GM19193 (cell line): ENCODE data around the gene KCNH2.

Experiments
- POLR2A ChIP-seq: IDR thresholded peaks from 4 replicates; pipeline ENCODE4 v1.6.1; 2011; ENCODE audit not compliant: insufficient read depth, insufficient read length; ENCODE audit errors: extremely low read depth

The KCNH2 gene

DNA sequence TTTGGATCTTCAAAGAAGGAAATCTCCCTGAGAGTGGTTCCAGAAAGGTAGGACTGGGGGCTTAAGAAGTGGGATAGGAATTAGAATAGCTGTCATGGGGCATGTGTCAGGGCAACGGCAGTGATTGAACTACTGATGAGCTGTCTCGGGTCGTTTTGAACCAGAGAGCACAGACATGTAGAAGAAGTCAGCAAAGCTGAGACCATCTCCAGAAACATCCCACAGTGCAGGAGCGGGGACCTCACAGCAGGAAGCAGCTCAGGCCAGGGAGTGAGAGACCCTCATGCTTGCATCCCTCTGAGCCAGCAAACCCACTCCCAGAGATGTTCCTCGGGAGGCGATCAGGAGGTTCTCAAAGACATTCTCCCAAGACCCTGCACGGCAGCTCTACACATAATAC, 65.7 kb downstream of the KCNH2 start:
- no peak for TF ChIP-seq POLR2A

DNA sequence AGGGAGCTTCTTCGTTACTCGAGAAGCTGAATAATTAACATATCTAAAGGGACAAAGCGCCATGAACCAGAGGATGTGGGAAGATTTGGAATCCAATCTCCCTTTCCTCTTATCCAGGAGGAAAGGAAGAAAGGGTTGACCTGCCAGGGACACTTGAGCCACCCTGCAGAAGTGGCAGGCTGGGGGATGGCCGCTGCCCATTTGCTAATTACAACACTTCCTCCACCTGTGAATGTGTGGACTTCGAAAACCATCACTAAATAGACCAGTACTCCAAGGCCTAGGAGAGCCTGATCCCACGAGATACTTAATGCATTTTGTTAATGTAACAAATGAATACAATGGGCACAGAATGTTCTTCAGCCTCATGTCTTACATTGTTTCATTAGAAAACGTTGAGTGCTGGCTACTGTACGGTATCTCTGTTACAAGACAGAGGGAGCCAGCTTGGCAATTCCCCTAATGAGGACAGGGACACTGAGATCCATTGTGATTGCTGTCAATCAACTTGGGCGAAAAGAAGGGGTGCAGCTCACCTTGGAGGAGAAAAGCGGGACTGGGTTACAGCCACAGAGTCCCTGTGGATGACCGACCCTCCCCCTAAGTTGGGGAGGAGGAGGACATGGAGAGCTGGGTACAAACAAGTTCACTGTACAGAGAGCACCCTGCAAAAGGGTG, 66.4 kb downstream of the KCNH2 start:
- no peak for TF ChIP-seq POLR2A

DNA sequence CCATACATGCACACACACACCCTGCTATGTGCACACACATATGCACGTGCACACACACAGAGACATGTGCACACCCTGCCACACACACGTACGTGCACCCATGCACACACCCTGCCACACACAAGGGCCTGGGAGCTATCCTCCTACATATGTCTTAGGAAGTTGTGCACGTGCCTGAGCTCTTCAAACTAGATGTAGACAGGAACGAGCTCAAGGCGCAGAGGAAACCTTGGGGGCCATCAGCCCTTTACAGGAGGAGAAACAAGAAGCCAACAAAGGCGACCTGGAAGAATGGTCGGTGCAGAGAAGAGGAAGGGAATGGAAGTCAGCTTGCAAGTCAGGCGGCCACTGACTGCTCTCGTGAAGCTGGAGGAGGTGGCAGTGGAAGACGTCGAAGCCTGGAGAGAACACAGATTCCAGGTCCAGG, 67.1 kb downstream of the KCNH2 start:
- no peak for TF ChIP-seq POLR2A

DNA sequence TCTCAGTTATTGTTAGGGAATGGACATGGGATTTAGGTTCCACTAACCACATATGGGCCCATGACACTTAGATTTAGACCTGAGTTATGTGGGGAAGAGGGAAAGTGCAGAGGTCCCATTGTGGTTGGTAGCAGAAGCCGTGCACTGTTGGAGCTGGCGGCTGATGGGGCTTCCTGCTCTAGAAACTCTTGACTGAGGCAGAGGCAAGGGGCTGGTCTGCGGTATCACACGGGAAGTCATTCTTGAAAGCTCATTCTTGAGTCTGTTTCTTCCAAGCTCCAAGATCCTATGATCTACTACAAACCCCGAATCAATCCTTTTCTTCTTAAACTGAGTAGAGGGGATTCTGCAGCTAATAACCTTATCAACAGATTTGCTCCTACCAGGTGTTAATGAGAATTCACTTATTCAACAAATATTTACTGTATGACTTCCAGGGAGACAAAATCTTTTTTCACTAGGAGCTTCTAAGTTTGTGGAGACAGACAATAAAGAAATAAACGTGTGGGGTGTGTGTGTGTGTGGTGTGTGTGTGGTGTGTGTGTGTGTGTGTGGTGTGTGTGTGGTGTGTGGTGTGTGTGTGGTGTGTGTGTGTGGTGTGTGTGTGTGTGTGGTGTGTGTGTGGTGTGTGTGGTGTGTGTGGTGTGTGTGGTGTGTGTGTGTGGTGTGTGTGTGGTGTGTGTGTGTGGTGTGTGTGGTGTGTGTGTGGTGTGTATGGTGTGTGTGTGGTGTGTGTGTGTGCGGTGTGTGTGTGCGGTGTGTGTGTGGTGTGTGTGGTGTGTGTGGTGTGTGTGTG, 68.7 kb downstream of the KCNH2 start:
- no peak for TF ChIP-seq POLR2A

DNA sequence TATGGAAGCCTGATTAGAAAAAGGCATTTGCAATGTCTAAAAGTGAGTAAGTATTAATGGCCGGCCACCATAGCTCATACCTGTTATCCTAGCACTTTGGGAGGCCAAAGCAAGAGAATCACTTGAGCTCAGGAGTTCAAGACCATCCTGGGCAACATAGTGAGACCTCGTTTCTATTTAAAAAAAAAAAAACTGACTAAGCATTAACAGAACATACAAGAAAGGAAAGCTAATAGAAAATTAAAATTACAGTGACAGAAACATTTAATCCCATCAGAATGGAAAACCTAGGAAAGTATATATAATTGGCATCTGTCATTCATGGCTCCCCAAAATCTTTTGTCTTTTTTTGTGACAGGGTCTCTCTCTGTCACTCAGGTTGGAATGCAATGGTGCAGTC, 69.9 kb downstream of the KCNH2 start:
- TF ChIP-seq POLR2A, result no peak

DNA sequence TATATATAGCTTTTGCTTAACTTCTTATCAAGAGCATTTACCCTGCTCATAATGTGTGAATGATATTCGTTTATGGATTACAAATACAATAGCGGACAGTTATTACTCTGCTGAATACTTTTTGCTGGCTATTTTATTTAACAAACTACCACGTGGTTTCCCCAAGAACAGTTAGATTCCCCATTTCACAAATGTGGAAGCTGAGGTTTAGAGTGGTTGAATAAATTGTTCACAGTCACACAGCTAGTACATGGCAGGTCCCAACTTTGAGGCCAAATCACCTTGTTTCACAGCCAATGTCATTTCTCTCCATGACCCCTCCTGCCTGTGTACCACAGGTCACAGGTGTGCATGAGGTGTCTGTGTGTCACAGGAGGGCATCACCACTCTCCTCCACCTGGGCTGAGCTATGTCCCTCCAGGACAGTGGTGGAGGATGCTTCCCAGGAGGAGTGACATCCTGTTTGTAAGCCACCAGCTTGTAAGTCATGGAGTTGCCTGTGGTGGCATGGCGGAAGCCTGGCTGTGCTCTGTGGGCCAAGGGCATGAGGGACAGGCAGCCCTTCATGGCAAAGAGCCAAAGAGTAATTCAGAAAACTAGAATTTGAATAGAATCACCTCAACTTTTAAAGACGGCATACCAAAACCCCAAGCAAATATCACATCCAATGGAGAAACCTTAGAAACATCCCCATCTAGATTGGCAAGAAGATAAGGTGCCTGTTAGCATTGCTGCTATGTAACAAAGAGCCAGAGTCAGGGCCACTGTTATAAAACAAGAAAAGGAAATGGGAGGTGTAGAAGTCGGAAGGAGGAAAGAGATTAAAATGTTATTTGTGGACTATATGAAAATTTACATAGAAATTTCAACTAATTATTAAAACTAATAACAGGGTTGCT, 73.9 kb downstream of the KCNH2 start:
- TF ChIP-seq POLR2A, result no peak

DNA sequence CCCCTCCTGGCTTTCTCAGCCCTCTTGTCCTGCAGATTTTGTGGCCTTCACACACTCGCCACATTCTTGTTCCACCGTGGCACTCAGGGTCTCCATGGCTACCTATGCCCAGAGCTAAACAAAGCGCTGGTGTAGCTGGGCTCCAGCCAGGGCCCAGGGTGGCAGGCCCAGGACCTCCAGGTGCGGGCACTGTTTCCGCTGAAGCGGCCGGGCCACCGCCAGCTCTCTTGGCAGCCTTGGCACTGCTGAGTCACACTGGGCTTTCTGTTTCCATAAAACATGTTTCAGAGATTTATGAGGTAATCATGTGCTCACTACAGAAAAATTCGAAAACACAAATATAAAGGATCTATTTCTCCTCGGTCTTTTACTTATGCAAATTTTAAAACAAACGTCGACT, 74.5 kb downstream of the KCNH2 start:
- TF ChIP-seq POLR2A, result no peak

DNA sequence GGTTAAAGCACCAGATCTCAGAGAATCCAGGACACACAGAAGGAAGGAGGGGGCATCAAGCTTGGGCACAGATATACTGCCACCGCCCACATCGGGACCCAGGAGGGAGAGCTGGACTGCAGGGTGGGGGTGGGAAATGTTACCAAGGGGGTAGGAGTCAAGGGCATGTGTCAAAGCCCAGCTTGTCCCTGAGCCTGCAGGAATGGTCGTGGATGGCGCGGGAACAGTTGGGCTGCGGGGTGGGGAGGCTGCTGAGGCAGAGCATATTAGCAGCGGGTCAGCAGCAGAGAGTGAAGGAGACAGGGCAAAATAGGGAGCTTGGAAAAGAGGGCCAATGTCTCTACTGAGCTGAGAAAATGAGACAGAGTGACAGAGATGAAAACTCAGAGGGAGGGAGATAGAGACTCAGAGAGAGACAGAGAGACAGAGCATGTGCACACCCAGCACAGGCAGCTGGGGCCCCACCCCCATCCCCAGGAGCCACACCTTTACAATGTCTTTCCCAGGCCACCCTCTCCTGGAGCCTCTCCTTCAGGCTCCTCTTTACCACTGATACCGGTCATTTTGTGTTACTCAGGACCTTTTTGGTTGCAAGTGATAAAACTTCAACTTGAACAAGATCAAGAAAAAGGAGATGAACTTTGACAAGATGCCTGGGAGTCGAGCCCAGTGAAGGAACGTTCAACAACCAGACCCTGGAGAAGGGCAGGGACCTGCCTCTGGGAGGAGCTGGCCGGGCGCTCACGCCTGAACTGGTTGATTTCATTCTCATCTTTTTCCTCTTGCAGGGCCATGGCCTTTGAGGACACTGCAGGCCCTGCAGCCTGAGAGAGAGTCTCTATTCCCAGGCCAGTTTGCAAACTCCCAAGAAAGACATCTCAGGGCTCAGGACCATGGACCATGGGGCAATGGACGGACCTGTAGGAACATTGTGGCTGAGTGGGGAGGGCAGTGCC, 75.8 kb downstream of the KCNH2 start:
- TF ChIP-seq POLR2A, result no peak

DNA sequence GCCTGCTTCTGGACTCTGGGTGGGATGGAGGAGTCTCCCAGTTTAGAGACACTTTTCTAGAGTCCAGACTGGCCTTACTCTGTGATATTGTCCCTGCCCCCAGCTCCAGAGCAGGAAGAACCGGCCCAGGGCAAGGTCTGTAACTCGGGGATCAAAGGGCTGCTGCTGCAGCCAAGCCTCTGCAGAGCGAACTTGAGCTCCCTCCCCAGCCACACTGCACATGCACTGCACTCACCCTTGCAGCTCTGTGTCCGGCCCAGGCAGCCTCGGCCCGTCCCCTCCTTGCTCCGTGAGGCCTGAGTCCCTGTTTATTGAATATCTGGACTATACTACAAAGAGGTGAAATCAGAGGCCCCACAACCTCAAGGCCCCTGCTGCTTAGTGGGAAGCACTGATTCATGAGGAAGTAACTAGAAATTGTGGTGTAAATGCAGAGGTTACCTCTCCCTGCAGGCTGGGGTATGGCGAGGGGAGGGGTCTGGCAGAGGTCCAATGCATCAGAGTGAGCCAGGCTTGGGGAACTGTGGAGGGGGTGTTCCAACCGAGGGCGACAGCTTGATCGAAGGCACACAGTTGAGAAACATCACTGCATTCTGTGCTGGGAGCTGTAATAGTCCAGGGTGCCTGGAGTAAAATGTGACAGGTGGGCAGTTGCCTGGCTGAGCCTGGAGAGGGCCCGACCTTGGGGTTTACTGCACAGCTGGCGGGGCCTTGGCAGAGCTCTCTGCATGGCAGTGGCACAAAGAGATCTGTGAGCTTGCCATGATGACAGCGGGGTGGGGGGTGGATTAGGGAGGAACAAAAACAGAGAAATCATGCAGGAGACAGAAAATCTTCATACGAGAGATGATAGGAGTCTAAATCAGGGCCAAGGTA, 76.7 kb downstream of the KCNH2 start:
- TF ChIP-seq POLR2A, result no peak

DNA sequence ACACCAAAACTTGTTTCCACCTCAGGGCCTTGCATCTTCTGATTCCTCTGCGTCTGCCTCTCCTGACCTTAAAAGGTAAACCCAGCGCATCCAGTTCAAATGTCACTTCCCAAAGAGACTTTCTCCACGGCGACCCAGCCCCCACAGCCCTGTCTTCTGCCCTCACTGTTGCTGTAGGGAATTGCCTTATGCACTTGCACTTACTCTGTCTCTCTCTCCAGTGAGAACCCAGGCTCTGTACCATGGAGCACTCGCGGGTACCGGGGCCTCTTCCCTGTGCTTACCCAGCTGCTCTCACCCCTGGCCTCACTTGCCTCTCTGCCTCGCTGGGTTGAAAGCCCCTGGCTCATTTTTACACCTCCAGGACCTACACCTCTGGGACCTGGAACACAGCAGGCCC, 77.4 kb downstream of the KCNH2 start:
- TF ChIP-seq POLR2A, result no peak

DNA sequence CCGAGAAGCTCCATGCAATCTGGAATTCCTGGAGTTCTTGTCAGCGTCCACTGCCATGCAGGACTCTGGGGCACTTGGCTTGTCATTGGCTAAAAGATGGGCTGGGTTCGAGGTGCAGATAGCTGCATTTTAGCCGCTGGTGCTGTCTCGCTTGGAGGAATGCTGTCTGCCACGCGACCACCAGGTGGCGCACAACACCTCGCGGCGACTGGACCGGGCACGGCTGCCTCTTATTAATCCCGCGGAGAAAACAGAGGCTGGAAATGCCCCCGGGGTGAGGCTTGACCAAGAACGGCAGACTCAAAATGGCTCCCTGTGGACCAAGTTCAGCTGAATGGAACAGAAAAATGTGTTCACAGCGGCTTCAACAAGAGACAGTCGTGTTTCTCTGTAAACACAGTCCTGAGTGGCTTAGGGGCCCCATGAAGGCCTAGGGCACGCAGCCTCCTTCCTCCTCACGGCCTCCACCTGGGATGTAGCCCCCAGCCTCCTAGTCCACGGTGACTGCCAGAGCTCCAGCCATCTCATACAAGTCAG, 79.6 kb downstream of the KCNH2 start:
- no peak for TF ChIP-seq POLR2A

DNA sequence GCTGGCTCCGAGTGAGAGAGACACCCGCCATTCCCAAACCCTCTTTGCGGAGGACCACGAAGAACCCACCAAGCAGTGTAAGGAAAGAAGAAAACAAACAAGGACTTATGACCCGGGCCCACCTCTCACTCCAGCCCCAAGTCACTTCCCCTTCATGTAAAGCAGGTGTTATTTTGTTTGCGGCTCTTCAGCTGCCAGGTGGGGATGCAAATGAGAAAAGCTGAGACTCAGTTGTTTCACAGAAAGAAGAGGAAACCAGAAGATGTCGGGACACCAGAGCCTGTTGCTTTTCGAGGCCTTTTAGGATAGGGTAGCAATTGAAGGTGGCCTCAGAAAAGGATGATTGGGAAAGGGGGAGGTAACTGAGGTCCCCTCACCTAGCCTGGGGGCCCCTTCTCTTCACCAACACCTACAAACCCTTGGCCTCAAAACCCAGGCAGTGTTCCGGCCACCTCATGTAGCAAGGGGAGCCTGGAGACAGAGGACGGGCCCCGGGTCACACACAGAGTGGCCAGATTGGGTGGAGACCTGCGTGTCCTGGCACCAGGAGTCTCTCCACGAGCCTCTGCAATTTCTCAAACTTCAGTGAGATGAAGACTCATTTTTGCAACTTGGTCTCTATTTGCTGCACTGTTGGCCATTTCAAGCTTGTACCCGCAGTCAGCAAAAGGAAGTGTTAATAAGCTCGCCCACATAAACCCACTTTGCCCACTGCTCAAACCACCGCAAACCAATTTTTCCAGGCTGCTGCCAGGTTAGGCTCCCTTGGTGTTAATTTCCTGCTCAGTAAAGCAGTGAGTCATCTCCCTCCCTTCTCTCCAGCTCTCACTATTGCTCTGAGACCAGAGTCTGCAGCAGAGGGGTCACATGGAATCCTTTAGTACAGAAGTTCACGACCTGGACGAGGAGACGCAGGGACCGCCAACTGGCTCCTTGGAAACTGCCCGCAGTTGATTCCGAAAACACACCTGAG, 80.3 kb downstream of the KCNH2 start:
- no peak for TF ChIP-seq POLR2A
